Activated CD8-positive, alpha-beta memory T cell treated with anti-CD3 and anti-CD28 coated beads, Interleukin-2, amount 50 U/mL, for 48 hours (primary cell): Measurements from ENCODE around the gene NEGR1.

Source experiments
- DNase-seq: peaks from one replicate; pipeline ENCODE4 v3.0.0-alpha.2; 2020

The NEGR1 gene

DNA sequence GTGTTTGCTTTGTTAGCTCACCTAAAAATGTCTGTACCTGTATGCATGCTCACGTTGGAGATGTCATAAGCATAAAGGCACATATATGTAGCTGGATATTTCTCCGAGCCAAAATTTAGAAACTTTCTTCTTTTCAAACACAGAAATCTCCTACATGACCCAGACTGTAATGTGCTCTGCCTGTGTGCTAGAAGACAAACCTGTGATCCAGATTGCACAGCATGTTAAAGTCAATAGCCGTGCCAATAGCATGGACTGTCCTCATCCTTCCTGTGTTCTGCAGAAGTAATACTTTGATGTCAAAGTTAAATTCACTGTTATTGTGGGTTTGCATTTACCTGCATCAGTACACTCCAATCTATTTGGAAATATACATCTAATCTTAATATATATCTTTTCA is 855.3 kb downstream of the NEGR1 start:
- DNase-seq = no peak

DNA sequence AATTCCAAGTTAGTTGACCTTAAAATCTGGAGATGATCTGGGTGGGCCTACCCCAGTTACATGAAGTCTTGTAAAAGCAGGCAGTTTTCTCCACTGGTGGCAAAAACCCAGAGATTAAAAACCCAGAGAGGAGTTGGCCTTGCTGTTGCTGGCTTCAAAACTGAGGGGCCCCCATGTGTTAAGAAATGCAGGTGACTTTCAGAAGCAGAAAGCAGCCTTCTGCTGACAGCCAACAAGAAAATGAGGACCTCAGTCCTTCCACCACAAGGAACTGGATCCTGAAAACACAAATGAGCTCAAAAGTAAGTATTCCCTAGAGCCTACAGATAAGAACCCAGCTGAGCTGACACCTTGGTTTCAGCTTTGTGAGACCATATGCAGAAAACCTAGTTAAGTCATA is 857.8 kb downstream of the NEGR1 start:
- no peak for DNase-seq

DNA sequence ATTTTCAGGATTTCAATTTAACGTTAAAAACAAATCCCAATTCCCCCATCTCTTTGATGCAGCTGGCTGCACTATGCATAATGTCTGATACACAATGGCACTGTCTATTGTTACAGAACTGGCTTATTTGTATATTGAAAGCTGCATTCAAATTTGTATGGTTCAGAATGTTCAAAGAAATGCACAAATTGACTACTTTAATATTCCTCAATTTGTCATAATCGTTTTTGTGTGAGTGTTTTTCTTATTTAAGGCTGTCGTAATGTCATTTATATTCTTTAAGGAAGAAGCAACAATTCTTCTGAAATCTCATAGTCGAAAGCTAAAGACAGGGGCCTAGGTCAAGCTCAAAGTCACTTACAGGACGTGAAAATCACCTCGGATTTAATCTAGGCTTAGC is 860.1 kb downstream of the NEGR1 start:
- no peak for DNase-seq

DNA sequence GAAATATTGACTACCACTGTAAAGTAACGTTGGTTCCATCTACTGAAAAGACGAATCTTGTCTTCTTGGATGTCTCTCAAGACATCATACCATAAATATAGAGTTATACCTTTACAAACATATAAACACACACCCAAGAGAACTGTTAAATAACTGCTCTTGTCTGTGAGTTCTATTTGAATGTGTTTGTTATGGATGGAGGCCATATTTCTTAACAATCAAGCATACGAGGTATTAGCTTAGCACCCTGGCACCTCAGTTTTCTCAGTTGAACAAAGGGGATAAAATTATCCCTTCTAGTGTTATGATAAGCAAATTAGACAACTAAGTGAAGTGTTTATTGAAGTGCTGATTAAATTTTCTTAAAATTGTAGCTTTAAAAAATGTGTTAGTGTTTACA is 864.9 kb downstream of the NEGR1 start:
- DNase-seq = no peak

DNA sequence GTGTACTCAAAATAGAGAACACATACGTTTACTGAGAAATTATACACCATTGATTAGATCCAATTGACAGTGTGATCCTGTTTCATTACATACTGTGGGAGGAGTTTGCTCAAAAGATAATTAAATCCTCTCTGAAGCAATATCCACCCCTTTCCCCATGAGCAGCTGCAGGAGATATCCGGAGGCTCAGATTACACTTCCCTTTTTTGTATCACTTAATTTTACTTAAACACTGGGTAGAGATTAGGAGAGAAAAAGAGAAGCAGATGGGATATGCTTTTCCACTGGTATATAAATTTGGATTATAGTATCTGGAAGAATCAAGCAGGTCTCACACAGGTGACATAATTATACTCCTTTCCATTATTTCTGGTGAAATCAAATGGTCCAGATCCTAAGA is 868.2 kb downstream of the NEGR1 start:
- DNase-seq = no peak

DNA sequence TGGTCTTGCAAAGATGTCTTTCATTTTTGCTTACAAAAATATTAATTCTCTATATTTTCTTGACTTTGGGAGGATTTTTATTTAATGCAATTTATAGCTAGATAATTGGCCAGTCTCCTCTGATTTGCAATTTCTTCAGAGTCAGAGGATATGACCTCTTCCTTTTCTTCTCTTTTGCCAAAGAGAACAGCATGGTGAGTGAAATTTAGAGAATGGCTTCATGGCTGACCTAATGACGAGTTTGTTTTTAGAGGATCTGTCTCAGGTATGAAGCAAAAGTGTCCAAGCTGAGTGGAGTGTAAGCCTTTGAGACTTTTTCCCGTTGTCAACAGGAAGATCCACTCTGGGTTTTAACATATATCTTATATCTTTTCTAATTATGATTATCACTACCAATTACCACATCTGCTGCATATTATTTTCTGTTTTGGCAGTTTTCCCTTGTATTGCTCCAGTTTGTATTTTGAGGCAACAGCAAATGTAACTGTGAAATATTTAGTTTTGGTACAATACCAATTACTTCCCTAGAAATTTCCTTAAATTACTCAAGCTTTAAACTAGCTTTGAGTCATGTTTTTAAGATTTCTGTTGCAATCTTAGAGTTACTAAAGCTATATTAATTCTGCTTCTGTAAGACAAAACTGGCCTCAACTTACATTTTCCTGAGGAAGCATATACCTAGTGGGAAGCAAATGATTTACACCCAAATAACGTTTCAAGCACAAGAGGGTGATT is 868.7 kb downstream of the NEGR1 start:
- DNase-seq = no peak

DNA sequence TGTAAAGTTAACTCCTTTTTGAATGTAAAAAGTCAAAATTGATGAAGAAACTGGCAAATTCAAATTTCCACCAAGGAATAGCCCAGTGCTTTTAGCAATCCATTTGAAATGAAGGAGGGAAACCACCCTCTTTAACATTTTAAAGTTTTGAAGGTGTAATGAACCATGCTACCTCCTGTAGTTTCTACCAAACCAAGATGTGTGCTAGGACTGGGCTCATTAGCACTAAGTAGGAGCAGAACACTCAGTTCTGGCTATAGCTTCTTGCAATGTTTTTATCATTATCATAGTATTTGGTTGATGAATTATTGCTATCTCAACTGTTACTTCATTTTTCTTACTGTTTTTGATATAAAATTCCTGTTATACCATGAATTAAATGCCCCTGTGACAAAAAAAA is 882.3 kb downstream of the NEGR1 start:
- DNase-seq = no peak

DNA sequence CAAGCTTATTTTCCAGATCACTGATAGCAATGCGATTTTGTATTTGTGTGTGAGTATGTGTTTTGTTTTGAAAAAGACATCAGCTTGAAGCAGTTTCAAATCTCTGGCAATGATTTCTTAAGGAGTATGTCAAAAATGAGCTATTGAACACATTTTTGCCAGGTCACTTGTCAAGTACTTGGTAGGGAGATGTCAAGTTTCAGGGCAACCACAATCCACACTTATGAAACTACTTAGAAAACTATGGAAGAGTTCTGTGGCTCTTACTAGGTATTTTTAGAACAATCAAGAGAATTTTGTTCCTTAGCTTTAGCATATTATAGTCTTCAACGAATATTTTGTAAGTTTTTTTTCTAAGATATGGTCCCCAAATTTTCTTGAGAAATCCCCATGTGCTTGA is 882.7 kb downstream of the NEGR1 start:
- DNase-seq = no peak

DNA sequence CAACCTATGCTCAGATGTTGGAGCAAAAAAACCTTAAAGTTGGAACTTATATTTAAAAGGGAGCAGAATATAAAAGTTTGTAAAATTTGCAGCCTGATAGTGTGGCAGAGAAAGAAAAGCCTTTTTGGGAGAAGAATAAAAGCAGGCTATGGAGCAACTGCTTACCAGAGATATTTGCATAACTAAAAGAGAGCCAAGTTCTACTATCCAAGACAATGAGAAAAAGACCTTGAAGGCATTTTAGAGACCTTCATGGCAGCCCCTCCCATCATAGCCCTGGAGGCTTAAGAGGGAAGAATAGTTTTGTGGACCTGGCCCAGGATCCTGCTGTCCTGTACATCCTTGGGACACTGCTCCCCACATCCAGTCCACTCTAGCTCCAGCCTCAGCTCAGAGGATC is 889.0 kb downstream of the NEGR1 start:
- DNase-seq = no peak

DNA sequence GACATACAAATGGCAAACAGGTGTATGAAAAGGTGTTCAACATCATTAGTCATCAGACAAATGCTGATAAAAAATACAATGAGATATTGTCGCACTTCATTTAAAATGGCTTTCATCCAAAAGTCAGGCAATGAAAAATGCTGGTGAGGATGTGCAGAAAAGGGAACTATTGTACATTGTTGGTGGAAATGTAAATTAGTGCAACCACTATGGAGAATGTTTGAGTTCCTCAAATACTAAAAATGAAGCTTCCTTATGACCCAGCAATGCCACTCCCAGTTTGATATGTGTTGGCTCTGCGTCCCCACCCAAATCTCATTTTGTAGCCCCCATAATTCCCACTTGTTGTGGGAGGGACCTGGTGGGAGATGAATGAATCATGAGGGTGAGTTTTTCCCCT is 891.8 kb downstream of the NEGR1 start:
- no peak for DNase-seq

DNA sequence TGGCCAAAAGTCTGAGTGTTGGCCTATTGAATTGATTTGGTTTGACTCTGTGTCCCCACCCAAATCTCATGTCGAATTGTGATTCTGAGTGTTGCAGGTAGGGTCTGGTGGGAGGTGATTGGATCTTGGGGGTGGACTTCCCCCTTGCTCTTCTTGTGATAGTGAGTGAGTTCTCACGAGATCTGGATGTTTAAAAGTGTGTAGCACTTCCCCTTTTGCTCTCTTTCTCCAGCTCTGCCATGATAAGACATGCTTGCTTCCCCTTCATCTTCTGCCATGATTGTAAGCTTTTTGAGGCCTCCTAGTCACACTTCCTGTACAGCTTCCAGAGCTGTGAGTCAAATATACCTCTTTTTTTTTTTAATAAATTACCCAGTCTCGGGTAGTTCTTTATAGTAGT is 904.5 kb downstream of the NEGR1 start:
- no peak for DNase-seq

DNA sequence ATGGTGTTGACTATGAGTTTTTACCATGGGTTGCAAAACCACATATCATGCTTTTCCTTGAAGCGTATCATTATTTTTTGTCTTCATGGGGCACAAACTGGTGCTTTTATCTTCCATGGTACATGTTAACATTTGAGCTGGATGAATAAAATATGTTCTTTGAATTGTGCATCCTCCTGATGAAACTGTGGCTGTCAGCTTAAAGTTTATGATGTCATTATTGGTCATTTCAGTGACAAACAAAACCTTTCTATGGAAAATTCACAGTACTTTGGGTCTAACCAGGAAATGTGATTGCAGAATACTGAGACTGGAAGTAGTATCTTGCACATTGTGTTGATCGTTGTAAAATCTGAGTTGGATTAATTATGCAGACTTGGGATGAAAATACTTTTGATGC is 909.8 kb downstream of the NEGR1 start:
- DNase-seq = no peak

DNA sequence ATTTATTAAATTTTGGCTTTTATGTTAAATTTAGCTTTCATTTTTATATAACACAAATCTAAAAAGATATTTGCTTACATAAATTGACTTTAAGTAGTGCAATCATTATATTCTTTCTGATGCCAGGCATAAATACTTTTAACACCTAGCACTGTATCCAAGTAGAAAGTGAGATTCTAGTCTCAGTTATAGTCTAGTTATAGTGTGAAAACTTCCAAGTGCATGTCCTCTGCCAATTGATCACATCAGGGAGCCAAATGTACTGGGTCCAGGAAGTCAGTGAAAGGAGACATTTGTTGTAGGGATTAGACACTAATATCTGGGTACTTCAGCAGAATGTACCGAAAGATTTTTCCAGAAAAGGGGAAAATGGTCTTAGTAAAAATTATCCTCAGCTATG is 910.8 kb downstream of the NEGR1 start:
- DNase-seq = no peak

DNA sequence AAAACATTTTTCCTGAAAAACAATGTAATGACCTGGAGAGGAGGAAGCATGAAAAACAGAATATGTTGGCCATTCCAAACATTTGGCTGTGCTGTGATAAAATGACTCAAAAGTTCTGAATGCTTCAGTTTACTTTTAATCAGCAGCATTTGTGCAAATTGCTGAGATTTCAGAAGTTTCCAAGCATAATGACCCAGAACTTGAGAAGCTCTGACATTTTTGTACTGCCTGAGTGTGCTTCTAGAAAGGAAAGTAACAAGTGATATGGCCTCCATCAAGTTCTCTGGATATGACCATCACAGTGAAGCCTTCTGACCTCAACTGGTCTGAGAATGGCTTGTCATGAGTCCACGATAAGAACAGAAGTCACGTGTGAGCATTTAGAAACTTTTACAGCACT is 918.1 kb downstream of the NEGR1 start:
- no peak for DNase-seq

DNA sequence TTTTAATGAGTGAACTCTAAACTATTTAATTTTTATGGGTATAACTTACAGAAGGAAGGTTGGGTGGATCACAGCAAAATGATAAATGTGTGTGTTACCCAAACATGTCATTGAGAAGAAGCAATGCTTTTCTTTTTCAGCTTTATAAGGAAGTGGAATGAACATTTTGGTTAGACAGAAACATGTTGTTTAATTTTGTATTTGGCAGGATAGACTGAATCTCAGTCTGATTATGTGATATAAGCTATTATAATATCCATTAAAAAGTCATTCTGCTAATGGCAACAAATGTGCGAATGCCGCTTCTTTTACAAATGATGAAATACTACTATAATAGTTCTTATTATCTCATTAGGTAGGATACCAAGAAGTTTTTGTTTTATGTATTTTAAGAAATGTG is 919.6 kb downstream of the NEGR1 start:
- no peak for DNase-seq

DNA sequence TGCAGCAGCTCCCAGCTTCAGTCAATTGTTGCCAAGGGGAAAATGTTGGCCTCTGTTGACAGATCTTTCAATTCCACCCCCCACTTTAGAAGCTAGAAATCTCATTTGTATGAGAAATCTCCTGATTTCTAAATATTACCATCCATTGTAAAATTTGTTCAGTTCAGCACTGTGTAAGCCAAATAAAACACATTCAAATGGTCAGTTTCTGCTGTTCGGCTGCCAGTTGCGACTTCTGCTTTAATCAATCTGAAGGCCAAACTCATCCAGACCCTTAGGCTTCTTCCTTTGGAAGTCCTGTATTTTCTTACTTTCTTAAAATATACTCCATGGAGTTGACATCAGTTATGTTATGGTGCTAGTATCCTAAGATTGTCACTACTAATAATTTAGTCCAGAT is 920.3 kb downstream of the NEGR1 start:
- DNase-seq = no peak

DNA sequence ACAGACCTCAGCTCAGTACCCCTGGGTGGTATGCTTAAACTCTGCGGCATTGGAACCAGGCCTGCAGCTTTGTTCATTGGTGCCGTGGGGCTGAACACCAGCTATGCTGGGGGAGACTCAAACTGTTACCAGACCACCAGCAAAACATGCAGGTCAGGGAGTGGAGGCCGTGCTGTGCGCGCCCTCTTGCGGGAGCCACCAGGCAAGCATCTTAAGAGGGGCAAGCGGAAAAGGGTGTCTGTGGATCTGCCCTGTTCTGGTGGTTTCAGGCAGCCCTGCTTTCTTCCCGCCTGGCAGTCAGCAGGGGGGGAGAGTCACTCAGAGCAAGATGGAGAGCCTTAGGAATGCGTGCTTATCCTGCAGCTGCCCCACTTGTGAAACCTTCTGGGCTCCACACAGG is 924.6 kb downstream of the NEGR1 start:
- no peak for DNase-seq

DNA sequence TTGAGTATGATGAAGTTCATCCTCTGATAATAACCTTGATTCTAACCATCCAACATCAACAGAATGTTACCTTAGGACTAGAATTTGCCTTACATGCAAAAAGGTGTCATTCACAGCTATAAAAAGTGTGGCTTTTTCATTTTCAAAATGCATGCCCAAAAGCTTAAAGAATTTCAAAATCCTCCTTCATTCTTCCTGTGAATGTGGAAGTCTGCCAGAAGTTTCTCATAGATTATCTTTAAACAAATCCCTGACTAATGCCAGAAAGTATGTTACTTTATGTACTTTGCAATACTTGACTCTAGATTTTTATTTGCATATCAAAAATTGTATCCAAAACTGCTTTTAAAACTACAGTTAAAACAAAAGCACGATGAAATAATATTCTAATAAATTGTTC is 930.9 kb downstream of the NEGR1 start:
- DNase-seq = no peak

DNA sequence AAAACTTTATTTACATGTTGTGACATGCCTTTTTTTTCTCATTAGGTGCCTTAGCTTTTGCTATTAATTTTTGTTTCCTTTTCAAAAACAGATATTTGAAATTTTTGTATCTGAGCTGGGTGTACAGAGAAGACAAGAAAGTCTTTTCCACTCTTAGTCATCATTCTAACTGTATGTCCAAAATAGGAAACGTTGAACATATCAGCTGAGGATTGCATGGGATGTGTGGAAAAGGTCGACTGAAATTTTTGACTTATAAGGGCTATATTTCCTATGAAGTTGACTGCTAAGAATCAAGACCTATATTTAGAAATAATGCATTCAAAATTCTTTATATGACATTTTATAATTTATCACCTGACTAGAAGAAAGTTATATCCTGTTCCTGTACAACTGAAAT is 931.5 kb downstream of the NEGR1 start:
- no peak for DNase-seq

DNA sequence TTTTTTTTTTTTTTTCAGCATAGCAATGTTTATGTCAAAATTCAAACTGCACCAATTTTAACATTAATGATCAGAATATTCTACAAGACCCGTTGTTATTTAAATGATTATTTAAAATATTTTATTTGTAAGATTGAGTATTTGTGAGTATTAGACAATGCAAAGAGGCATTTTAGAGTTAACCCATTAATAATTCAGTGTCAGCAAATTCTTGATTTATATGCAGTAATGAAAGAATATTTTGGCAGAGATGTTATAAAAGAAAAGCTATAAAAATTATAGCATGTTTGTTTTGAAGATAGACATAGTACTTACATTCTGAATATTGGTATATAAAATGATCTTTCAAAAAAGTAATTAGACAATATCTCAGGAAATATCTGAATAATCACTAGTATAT is 932.0 kb downstream of the NEGR1 start:
- no peak for DNase-seq
